Muscle layer of colon (tissue), 2 donors: ENCODE results near the gene CGB3.
"Not testable (repeated sequence)": the region's sequence is repeated elsewhere in the genome, so short reads cannot be mapped to it uniquely, and the experiment has no call there.

ENCODE experiments used
- H3K27ac ChIP-seq: one replicate; pipeline ENCODE4 v1.7.0; 2013; ENCODE audit warnings: low read depth, mild to moderate bottlenecking, low read length, moderate library complexity
- H3K27me3 ChIP-seq, 2 donors: one replicate each; pipeline ENCODE4 v1.7.0; 2013; ENCODE audit warnings: low read length in 2 of 2, mild to moderate bottlenecking in 2 of 2; ENCODE audit not compliant: insufficient read depth in 2 of 2, control insufficient read depth in 1 of 2
- H3K36me3 ChIP-seq: one replicate; pipeline ENCODE4 v1.7.0; 2013; ENCODE audit warnings: mild to moderate bottlenecking, low read length; ENCODE audit not compliant: insufficient read depth
- H3K4me1 ChIP-seq: one replicate; pipeline ENCODE4 v1.7.0; 2013; ENCODE audit warnings: mild to moderate bottlenecking, low read length; ENCODE audit not compliant: insufficient read depth
- H3K4me3 ChIP-seq, 2 donors: one replicate each; pipeline ENCODE4 v1.7.0; 2013; ENCODE audit warnings: low read length in 2 of 2, low read depth in 1 of 2, mild to moderate bottlenecking in 1 of 2, moderate library complexity in 1 of 2
- H3K9ac ChIP-seq: one replicate; pipeline ENCODE4 v1.7.0; 2013; ENCODE audit warnings: low read length
- H3K9me3 ChIP-seq: one replicate; pipeline ENCODE4 v1.7.0; 2013; ENCODE audit warnings: mild to moderate bottlenecking, low read length
- donor health status: abdominal sarcoma.
- donor health status: Adenocarcinoma of cecum.

Gene CGB3

GRCh38 chr19:49038557-49039276, 14.6 kb upstream of the CGB3 start:
- H3K27me3 ChIP-seq, H3K4me3 ChIP-seq, H3K9me3 ChIP-seq, H3K36me3 ChIP-seq, H3K9ac ChIP-seq, H3K4me1 ChIP-seq, H3K27ac ChIP-seq: not testable (repeated sequence)

GRCh38 chr19:49038111-49038510, 14.0 kb upstream of the CGB3 start:
- not testable (repeated sequence) for H3K9ac ChIP-seq, H3K4me1 ChIP-seq, H3K9me3 ChIP-seq, H3K27ac ChIP-seq, H3K4me3 ChIP-seq, H3K27me3 ChIP-seq, H3K36me3 ChIP-seq

GRCh38 chr19:49036815-49037214, 12.7 kb upstream of the CGB3 start, which contains the start of gene CGB1:
Gene CGB1, minus strand, starts transcription at chr19:49036895. Its CDS starts 184 bp downstream, at chr19:49036711.
- H3K27ac ChIP-seq, H3K36me3 ChIP-seq, H3K9me3 ChIP-seq, H3K4me3 ChIP-seq, H3K4me1 ChIP-seq, H3K27me3 ChIP-seq, H3K9ac ChIP-seq: not testable (repeated sequence)

DNA sequence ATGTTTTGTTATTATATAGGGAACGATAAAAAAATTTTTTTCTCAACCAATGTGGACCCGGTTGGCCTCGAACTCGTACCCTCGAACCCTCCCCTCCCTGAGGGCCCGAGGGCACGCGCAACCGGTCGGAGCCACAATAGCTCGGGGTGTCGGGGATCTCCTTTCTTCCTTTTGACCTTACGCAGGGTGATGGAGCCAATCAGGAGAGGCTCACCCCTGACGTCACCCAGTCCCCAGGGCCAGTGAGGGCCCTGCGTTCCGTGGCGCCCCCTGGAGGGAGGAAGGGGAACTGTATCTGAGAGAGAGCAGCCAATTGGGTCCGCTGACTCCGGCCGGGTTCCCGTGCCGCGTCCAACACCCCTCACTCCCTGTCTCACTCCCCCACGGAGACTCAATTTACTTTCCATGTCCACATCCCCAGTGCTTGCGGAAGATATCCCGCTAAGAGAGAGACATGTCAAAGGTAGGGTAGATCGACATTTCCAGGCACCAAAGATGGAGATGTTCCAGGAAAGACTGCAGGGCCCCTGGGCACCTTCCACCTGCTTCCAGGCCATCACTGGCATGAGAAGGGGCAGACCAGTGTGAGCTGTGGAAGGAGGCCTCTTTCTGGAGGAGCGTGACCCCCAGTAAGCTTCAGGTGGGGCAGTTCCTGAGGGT, 7.6 kb upstream of the CGB3 start, which contains the start of gene CGB2:
Gene CGB2 (plus strand): TSS at position 249 of the 660 bp plus-strand sequence. CDS start 206 bp downstream, at position 455.
- not testable (repeated sequence) for H3K36me3 ChIP-seq, H3K27ac ChIP-seq, H3K9me3 ChIP-seq, H3K9ac ChIP-seq, H3K4me3 ChIP-seq, H3K4me1 ChIP-seq, H3K27me3 ChIP-seq

DNA sequence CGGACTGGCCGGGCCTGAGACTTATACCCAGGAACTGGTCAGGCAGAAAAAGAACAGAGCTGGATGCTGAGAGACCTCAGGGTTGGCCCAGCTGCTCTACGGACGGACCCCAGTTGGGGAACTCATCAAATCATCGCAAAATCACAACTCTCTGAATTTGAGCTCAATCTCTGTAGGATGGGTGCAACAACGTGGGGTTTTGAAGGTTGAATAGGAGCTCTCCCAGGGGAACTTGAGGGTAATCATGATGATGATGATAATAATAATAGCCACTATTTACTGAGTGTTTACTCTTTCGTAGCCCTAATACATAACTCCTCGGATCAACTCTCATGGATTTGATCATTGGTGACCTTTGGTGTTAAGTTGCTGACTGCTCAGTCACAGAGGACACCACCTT, 6.2 kb upstream of the CGB3 start:
- H3K9me3 ChIP-seq, H3K36me3 ChIP-seq, H3K27ac ChIP-seq, H3K27me3 ChIP-seq, H3K9ac ChIP-seq, H3K4me1 ChIP-seq, H3K4me3 ChIP-seq: not testable (repeated sequence)

GRCh38 chr19:49029749-49030148, 5.6 kb upstream of the CGB3 start:
- not testable (repeated sequence) for H3K27me3 ChIP-seq, H3K4me3 ChIP-seq, H3K36me3 ChIP-seq, H3K9ac ChIP-seq, H3K9me3 ChIP-seq, H3K27ac ChIP-seq, H3K4me1 ChIP-seq

DNA sequence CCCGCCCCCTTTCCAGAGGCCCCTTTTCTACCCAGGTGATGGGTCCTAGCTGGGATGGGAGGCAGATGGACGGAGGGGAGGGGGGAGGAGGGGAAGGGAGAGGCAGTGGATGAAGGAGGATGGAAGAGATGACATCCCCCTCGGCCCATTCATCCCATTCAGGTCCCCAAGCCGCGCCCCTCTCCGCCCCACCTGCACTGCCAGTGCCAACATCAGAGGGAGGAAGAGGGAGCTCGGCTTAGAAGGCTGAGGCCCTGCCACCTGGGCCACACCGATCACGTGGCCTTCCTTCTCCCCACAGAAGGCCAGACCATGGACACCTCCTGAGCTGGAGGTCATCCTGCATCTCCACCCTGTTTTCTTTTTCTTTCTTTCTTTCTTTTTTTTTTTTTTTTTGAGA, 4.6 kb upstream of the CGB3 start:
- H3K4me1 ChIP-seq, H3K36me3 ChIP-seq, H3K27me3 ChIP-seq: not testable (repeated sequence)

GRCh38 chr19:49025599-49025998, 1.5 kb upstream of the CGB3 start:
- not testable (repeated sequence) for H3K4me1 ChIP-seq, H3K27me3 ChIP-seq, H3K27ac ChIP-seq, H3K4me3 ChIP-seq, H3K36me3 ChIP-seq, H3K9me3 ChIP-seq, H3K9ac ChIP-seq

More for the DNA sequence above, 4.6 kb upstream of the CGB3 start:
- not testable (repeated sequence) for H3K9me3 ChIP-seq, H3K9ac ChIP-seq, H3K4me3 ChIP-seq, H3K27ac ChIP-seq

- H3K36me3 ChIP-seq, H3K27ac ChIP-seq, H3K4me3 ChIP-seq, H3K9ac ChIP-seq, H3K9me3 ChIP-seq, H3K4me1 ChIP-seq: not testable (repeated sequence)
- H3K27me3 ChIP-seq = peaks cover 0 to 11% of the 10 kb centered on the region in 2 donors
Observed at GRCh38 chr19:49025088-49025487, 955 bp upstream of the CGB3 start.

DNA sequence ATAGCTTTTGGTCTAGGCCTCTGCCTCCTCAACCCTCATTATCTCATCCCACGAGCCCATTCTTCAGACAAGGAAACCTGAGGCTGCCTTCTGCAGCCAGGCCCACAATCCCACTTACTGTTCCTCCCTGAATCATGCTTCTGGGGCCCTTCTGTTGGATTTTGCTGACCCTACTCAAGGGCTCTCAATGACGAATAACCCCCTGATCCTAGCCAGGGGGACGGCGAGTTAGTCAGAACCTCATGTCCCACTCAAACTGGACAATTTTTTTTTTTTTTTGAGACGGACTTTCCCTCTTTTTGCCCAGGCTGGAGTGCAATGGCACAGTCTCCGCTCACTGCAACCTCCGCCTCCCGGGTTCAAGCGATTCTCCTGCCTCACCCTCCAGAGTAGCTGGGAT, 2.0 kb downstream of the CGB3 start:
- Histone ChIP-seq H3K27me3 (peaks cover 0 to 37% of the 10 kb centered on the region in 2 donors), H3K4me1 (no peaks in the 10 kb centered on the region), H3K9ac (no peak overlapping the region), H3K9me3 (no peaks in the 10 kb centered on the region), H3K27ac (no peak overlapping the region), H3K36me3 (no peaks in the 10 kb centered on the region), H3K4me3 (no peak overlapping the region)

GRCh38 chr19:49020931-49021895, 2.9 kb downstream of the CGB3 start:
- Histone ChIP-seq H3K9ac (no peak overlapping the region), H3K4me3 (no peak overlapping the region), H3K4me1 (no peaks in the 10 kb centered on the region), H3K9me3 (no peaks in the 10 kb centered on the region), H3K27ac (no peak overlapping the region), H3K36me3 (no peaks in the 10 kb centered on the region), H3K27me3 (peaks cover 0 to 37% of the 10 kb centered on the region in 2 donors)
